Ramos (cell line): ENCODE results near the gene TCF12.
"Not testable (repeated sequence)": the region's sequence is repeated elsewhere in the genome, so short reads cannot be mapped to it uniquely, and the experiment has no call there.

Experiments
- in situ Hi-C: fragments of 300-500 bp; cut with MboI; formaldehyde crosslinking; loops from one replicate; pipeline ENCODE4 v1.14.3; 2022; ENCODE audit warnings: low sequenced_read_pairs; ENCODE audit not compliant: unreplicated experiment

Gene TCF12

DNA sequence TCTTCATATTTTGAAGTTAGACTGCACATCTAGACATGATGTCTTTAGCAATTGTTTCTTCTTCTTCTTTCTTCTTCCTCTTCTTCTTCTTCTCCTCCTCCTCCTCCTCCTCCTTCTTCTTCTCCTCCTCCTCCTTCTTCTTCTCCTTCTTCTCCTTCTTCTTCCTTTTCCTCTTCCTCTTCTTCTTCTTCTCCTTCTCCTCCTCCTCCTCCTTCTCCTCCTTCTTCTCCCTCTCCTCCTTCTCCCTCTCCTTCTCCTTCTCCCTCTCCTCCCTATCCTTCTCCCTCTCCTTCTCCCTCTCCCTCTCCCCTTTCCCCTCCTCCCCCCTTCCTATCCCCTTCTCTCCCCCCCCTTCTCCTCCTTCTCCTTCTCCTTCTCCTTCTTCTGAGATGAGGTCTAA lies 21.9 kb downstream of the TCF12 start:
- in situ Hi-C loops = no loop called here

DNA sequence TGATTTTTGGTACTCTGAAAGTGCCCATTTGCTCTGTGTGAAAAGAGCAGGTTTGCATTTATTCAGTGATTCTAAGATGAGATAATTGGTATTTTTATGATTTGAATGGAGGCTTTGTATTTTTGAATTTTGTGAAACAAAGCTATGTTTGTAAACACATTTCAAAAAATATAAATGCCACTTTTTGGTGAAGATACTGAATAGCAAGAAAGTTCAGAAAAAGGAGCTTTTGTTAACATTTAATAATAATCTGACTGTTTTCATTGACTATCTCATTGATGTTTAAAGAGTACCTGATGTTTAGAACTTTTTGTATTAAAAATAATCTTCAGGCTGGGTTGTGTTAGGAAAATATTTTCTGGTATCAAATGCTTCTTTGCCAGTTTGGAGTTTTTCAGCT lies 23.7 kb downstream of the TCF12 start:
- in situ Hi-C loops = no loop called here

DNA sequence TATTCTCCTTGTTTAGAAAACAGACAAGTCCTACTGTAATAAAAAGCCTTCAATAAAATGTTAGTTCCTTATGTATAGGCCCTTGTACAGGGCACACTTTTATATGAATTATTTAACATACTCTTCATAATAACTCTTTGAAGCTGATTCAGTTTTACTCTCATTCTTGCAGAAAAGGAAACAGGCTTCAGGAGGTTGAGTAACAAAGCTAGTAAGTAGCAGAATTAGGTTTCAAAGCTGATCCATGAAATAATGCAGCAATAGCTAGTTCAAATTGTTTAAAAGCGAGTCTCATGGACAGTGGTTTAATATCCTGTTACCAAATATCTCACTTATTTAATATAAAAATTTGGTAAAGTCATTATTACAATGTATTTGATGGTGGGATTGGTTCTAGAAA lies 25.0 kb downstream of the TCF12 start:
- in situ Hi-C loops = no loop called here

DNA sequence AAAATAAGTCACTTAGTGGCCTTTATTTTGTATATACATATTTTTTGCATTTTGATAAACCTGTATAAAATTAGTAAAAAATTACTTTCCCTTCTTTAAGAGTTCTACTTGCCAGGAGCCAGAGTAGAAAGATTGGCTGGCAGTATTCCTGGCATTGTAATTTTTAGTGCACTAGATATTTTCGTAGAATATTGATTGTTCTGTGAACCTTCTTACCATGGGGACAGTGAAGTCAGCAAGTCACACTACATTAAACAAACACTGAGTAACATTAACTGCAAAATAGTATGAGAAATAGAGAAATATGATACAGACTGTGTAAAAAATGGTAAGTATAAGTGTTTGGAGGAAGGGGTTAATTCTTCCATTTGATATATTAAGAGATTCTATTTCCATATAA lies 26.0 kb downstream of the TCF12 start:
- in situ Hi-C loops = no loop called here

DNA sequence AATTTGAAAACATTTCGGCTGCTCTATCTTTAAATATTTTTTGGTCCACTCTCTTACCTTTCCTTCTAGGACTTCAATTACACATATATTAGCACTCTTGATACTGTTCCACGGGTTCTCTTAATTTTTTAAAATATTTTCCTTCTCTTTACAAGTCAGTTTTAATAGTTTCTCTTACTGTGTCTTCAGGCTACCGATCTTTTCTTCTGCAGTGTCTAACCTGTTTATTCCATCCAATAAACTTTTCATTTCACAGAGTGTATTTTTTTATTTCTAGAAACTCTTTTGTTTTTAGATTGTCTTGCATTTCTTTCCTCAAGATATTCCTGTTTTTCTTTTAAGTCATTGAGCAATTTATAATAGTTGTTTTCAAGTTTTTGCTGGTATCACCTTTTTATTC lies 27.7 kb downstream of the TCF12 start:
- in situ Hi-C loops = no loop called here

DNA sequence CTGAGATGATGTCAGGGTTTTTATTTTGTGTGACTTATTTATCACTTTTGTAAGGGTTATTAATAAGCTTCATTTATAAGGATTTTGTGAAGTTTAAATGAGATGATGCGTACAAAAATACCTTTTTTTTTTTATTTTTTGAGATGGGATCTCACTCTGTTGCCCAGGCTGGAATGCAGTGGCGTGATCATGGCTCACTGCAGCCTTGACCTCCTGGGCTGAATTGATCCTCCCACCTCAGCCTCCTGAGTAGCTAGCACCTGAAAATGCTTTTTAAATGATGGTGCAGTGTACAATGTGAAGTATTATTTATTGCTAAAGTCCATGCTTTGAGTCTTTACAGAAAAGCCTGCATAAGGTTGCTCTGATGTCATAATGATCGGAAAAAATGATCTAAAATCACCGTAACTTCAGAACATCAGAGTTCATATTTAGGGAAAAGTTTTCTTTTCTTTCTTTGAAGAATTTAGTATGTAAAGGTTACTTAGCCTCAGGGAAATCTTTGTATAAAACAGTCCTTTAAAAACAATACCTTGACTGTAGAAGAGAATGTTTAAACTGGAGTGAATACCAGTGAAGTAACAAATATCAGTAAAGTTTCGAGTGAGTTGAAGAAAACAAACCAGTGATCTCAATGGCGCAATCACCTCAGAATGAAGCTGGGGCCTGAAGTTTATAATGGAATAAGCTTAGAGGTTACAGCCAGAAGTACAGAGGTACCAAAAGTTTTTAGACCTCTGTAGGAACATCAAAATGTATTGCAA lies 29.7 kb downstream of the TCF12 start:
- in situ Hi-C loops = no loop called here

DNA sequence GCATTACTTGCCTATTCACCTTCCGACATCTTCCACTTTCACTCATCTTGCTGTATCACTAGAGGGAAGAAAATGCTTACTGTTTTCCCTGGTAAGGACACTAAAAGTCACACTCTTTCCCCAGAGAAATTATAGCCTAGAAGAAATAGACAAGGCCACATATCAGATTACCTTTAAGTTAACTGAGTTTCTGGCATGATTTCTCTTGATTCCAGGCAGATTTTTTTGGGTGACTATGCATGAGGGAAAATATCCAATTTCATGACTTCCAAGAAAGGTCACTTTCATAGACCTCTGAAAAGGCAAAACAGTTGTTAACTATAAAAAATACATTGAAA lies 30.3 kb downstream of the TCF12 start:
- in situ Hi-C loops = no loop called here

DNA sequence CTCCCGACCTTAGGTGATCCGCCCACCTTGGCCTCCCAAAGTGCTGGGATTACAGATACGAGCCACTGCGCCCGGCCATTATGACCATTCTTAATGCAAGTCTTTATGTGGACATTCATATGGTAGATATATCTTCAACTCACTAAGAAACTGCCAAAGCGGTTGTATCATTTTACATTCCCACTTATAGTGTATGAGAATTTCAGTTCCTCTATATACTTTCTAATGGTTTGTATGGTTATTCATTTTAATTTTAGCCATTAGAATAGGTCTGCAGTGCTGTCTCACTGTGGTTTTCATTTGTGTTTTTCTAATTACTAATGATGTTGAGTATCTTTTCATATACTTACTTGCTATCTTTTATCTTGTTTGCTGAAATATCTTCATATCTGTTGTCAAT lies 32.5 kb downstream of the TCF12 start:
- in situ Hi-C loops = no loop called here

DNA sequence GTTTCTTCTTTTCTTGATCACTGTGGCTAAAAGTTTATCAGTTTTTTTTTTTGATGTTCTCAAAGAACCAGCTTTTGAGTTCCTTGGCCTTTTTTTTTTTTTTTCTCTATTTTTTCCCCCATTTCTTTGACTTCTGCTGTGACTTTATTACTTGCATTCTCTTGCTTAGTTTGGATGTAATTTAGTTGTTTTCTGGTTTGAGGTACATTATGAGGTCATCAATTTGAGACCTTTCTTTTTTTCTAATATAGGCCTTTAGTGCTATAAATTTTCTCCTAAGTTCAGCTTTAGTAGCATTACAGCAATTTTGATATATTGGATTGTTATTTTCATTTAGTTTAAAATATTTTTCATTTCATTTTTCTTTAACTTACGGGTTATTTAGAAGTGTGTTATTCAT lies 35.3 kb downstream of the TCF12 start:
- in situ Hi-C loops = no loop called here

DNA sequence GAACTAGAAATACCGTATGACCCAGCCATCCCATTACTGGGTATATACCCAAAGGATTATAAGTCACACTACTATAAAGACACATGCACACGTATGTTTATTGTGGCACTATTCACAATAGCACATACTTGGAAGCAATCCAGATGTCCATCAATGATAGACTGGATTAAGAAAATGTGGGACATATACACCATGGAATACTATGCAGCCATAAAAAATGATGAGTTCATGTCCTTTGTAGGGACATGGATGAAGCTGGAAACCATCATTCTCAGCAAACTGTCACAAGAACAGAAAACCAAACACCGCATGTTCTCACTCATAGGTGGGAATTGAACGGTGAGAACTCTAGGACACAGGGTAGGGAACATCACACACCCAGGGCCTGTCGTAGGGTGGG lies 36.6 kb downstream of the TCF12 start:
- in situ Hi-C loops = not testable (repeated sequence)

DNA sequence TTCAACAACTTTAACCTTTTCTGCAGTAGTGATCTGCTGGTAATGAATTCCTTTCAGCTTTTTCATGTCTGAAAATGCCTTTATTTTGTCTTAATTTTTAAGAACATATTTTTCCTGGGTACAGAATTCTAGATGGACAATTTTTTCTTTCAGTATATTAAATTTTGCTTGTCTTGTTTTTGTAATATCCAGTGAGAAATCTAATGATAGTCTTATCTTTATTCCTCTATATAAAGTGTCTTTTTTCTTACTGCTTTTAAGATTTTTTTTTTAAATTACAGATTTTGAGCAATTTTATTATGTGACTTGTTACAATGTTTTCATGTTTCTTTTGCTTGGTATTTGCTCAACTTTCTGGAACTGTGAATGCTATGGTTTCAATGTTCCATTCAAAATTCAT lies 38.1 kb downstream of the TCF12 start:
- in situ Hi-C loops = no loop called here

DNA sequence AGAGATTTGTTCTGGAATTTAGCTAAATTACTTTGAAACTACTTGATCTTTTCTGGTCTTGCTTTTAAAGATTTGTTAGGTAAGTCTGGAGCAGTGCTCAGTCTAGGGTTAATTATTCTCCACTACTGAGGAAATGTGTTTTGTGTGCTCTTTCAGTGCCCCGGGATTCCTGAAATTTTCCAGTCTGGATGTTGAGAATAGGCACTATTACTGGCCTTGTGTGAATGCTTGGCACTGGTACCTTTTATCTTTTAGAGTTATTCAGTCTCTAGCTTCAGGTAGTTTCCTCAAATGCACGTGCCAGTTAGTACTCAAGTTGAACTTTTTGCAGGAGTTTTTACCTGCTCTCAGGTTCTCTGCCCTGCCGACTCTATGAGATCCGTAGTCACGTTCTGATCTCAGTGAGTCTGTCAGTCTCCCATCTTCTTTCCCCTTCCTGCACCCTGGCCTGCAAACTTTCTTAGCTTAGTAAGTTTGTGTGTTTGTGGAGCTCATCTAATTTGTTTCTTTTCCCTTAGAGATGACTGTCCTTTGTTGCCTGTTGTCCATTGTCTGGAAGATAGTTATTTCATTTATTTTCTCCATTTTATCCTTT lies 39.5 kb downstream of the TCF12 start:
- in situ Hi-C loops = no loop called here

DNA sequence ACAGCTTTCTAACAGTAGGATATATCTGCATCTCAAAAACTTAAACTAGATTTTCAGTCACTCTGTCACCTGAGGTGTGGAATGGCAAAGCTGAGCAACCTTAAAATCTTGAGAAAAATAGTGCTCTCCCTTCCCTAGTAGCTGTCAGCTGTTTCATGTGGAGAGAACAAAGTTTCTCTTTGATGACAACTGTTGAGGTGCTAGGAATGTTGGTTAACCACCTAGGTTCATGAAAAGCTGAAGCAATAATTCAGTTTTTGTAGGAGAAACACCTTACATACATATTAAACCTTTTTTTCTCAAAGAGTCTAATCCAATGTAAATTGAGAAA lies 40.8 kb downstream of the TCF12 start:
- in situ Hi-C loops = no loop called here

DNA sequence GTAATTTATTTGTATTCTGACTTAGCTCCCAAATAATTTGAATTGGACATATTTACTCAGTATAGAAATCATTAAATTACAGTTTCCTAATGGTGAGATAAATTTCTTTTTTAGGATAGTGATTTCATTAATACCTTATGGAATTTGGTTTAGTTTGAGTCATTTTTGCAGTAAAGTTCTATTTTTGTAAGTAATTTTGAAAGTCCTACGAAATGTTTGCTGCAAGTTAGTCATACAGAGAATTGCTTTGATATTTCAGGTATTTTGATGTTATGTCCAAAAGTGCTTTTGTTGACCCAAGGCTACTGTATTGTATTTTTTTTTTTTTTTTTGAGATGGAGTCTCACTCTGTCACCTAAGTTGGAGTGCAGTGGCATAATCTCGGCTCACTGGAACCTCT lies 41.7 kb downstream of the TCF12 start:
- in situ Hi-C loops = no loop called here

DNA sequence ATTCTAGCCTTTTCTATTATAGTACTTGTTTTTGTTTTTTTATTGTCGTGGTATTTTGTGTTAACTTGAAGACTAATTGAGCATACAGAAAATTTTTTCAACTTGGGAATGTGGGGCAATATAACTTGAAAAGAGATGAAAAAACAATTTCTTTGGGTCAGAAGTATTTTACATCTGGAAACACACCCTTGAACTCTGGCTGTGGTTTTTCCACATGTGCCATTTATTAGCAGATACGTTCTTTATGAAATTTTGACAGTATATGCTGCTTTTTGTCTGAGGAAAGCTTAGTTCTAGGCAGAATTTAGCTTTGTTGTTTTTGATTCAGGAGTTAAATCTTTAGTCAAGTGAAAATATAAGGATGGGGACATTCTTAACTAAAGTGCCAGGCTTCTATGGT lies 44.7 kb downstream of the TCF12 start:
- in situ Hi-C loops = no loop called here

DNA sequence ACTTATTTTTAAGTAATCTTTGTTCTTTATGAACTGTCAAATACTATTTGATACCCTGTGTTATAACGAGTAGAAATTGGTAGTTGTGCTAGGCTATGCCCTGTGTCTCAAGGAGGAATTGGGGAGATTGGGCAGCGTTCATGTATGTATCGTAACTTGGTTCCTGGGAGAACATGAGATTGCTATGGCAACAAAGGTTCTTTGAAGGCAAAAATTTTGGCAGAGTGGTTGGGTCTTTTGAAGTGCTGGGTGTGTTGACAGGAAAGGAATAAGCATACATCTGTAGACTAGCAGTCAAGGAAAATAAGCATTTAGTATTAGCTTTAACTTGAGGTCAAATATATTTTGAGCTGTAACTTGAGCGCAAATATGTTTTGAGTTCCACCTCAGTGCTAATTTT lies 45.3 kb downstream of the TCF12 start:
- in situ Hi-C loops = no loop called here

DNA sequence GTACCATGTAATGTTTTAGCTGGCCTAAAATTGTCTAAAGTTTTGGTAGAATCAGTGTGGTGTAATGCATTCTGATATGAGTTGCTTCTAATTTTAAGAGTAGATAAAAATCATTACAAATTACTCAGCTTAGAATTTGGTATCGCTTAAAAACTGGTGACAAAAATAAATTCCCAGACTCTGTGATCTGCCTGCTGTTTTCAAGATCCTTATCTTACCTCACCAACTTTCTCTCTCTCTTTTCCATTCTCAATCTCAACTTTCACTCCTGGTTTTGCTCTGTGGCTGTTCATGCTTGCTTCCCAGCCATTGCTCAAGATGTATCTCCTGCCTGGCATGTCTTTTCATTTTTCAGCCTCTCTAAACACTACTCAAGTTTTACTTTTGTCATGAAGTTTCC lies 45.7 kb downstream of the TCF12 start:
- in situ Hi-C loops = no loop called here

DNA sequence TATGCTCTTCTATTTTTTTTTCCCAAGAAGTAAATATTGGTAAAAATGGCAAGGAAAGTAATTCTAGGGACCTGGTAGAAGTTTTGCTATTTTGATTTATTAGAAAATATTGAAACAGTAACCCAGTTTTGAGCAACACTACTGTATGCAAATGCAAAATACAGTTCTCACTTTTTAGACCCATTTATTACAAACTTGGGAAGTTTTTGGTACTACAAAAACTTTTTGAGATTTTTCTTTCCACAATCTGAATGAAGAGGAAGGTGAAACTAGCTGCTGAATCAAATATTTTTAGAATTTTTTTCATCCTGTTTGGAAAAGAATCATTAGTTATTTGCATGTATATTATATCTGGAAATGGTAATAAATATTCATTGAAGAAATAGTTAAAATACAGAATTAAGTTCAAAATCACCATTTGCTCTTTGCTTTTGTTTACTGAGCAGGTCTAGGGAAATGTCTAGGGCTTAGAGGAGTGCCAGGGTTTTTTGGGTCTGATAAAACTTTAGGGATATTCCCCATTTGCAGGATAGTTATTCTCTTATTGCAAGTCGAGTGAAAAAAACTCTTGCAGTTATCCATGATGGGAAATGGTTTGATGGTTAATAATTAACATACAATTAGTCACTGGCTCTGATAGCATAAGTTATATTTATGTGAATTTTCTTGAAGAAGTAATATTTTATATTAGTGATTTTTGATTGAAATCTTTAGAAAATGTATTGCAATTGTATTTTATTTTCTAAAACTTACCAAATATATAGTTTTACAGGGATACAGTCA lies 47.0 kb downstream of the TCF12 start:
- in situ Hi-C loops = no loop called here

DNA sequence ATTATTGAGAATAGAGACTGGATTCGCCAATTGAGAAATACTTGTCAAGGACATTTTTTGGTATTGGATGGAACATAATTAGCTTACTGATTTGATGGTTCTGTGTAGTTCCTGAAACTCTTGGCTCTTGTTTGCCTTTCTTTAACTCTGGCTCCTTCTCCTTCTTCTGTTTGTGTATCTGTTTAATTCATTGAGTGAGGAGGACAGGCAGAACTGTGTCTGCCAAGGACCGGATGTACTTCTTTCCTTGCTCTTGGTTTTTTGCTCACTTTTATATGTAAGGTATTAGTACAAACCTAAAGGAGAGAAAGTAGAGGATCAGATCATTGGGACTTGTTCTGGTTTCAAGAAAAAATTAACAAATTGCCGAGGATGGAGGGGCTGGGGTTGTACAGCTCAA lies 48.9 kb downstream of the TCF12 start:
- in situ Hi-C loops = no loop called here

DNA sequence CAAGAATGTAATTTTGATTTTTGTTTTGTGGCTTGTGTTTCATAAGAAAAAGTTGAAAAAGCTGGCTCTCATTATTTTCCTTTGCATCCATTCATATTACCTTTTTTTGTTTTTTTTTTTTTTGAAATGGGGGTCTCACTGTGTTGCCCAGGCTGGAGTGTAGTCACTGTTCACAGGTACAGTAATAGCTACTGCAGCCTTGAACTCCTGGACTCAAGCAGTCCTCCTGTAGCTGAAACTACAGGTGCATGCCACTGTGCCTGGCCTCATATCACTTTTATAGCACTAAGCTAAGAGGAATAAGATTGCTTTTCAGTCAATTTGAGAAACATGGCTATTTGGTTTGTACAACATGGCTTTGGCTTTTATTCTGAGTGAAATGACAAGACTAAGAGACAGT lies 49.8 kb downstream of the TCF12 start:
- in situ Hi-C loops = no loop called here

DNA sequence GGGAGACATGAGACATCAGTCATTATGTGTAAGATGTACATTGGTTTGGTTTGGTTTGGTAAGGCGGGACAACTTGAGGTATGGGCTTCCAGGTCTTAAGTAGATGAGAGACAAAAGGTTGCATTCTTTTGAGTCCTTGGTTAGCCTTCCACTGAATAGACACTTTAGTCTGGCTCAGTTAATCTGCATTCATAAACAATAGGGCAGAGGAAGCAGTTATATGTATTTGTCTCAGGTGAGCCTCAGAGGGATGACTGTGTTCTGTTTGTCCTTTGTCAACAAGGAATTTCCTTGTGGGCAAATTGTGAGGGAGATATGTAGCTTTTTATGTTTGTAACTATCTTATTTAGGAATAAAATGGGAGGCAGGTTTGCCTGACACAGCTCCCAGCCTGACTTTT lies 50.4 kb downstream of the TCF12 start:
- in situ Hi-C loops = no loop called here
